Measurements from ENCODE around the gene FHIP1B.

FHIP1B gene

DNA sequence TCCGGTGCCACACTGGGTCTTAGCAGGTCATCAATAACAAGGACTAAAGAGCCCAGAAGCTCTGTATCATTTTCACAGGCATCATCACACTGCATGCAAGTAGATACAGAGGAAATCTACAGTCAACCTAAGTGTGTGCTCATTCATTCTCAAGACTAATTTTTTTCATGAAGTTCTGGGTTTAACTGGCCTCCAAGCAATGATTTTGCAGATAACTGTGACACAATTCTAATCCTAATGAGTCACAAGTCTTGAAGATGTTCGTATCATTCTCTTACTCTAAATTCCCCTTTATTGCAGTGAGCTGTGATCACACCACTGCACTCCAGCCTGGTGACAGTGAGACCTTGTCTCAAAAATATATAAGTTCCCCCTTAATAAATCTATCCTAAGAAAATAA, 33.0 kb downstream of the FHIP1B start:
- DNase-seq (ENCODE audit: low read depth in 2 of 2), result no peak

DNA sequence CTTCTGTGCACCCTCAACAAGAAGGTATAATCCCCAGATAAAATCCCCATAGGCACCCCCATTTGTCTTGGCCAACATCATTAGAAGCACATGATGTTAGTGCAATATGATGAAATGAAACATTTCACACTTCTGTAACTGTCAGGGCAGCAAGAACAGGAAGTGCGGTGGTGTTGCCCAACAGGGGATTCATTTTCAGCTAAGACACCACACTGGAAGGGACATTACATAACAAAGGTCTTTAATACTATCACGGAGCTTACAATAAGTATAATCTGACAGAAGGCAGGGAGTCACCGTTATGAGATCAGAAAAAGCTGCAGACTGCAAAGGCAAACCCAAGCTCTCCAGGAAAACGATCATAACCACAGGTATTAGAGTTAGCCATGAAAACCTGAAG, 33.5 kb downstream of the FHIP1B start:
- no peak for DNase-seq (ENCODE audit: low read depth in 2 of 2)

DNA sequence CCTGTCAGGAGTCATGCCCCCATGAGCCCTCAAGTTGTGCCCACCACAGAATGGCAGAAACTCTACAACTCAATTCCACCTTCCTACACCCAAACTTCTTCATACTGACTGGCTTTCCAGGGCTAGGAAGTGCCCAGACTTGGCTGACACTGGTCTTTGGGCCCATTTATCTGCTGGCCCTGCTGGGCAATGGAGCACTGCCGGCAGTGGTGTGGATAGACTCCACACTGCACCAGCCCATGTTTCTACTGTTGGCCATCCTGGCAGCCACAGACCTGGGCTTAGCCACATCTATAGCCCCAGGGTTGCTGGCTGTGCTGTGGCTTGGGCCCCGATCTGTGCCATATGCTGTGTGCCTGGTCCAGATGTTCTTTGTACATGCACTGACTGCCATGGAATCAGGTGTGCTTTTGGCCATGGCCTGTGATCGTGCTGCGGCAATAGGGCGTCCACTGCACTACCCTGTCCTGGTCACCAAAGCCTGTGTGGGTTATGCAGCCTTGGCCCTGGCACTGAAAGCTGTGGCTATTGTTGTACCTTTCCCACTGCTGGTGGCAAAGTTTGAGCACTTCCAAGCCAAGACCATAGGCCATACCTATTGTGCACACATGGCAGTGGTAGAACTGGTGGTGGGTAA, 35.1 kb downstream of the FHIP1B start, which contains the start of gene OR52W1:
TSS of gene OR52W1 (plus strand) at position 51 of the 637 bp plus-strand sequence. CDS start at position 51, 0 bp downstream.
- no peak for DNase-seq (ENCODE audit: low read depth in 2 of 2)

DNA sequence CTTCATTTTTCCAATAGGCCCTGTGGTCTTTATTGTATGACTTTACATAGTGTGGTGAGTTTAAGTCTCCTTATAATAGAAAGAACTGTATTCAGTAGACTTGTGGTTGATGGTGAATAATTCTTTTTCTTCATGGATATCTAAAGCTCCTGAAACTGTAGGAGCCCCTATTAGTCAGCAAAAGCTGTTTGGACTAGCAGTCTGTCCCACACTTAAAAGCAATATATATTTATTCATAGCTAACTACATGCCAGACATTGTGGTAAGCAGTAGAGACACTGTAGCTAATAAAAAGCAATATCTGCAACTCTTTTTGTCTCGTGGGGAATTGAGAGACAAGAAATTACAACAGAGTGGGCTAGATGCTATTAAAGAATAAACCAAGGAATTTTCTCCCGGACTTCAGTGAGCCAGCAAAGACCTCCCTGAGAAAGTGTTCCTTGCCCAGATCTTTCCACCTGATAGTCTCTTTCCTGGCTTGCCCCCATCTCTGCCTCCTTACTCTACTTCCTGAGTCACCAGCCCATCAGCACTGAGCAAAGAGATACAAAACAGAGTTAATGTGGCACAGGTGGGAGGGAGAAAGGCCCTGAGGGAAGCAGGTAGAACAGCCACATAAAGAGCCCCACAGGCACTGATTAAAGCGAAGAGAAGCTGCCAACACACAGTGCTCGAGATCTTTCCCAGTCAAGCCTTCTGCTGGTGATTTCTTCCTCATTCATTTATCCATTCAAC, 36.8 kb downstream of the FHIP1B start:
- DNase-seq (ENCODE audit: low read depth in 2 of 2), result no peak

DNA sequence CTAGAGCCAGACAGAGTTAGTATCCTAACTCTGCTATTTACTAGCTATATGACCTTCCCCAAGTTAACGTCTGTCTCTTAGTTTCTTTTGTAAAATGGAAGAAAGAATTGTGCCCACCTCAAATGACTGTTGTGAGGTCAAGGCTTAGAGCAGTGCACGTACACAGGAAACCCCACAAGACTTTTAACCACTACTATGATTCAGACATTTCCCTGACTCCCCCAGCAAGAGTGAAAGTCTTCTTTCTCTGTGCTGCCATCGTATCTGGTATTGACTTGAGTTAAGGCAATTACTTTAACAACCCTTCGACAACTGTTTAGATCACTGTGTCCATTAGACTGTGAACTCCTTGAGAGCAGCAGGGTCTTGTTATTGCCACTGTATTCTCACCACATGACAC, 38.0 kb downstream of the FHIP1B start:
- no peak for DNase-seq (ENCODE audit: low read depth in 2 of 2)

DNA sequence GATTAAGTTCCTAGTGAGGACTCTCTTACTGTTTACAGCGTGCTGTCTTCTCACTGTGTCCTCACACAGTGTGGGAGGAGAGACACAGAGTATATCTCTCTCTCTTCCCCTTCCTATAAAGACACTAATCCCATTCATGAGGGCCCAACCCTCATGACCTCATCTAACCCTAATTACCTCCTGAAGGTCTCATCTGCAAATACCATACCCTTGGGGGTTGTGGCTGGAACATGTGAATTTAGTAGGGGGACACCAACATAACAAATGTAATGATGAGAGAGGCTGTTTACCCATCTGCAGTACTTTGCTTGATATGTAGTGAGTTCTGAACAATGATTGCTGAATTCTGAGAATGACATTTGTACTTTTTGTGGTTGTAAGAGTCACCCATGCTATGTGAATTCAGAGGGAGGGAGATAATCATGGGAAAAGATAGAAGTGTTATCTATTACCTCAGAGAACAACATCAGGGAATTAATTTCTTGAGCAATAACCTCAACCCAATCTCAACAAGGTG, 40.3 kb downstream of the FHIP1B start:
- DNase-seq (ENCODE audit: low read depth in 2 of 2), result no peak

DNA sequence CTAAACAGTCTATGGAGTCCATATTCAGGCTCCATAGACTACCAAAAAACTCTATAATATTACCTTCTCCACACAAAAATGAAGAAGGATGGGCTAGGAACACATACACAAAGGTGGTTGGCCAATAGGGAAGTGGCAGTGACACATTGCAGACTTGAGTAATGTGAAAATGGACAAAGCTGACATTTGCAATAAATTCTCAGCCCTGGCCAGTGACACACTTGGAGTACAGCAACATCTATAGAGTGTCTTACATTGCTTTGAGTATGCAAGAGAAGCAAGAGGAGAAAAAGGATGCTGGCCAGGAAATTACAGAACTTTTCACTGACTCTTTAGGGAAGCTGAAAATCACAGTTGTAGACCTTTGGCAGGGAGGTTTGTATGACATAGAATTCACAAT, 42.7 kb downstream of the FHIP1B start:
- no peak for DNase-seq (ENCODE audit: low read depth in 2 of 2)

DNA sequence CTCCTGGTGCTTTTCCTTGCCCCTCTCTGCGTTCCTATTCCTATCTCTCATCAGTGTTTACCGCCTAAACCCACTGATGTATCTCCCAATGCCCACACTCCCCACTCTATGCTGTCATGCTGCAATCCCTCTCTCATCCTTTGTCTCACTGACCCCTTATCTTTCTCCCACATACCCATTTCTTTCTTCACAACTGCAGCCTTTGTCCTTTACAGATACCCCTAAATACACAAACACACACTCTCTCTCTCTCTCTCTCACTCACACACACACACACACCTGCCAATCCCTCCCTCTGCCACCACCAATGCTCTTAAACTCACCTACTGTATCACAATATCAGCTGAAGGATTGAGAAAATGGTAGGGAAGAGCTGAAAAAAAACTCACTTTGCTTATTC, 59.0 kb downstream of the FHIP1B start:
- DNase-seq (ENCODE audit: low read depth in 2 of 2), result no peak

DNA sequence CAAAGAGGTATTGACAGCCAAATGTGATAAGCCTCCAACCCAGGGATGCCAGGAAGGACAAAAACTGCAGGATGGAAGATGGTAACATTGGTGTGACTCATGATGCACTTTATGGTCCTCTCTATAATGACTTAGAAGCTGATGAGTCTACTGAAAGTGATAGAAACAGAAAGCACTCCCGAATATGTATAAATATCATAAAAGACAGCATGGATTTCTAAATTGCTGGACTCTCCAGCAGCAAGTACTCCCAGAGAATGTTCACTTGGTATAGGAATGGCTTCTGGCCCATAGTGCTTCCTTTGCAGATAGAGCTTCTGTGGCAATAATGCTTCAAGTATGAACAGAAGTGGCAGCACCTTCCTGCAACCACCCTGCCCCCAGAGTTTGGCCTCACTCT, 64.2 kb downstream of the FHIP1B start, which contains the start of gene OR52B2:
TSS of gene OR52B2 (minus strand) at position 101 of the 400 bp plus-strand sequence. CDS start at position 101, 0 bp downstream.
- DNase-seq (ENCODE audit: low read depth in 2 of 2), result no peak

Data from stimulated activated CD8-positive, alpha-beta memory T cell treated with anti-CD3 and anti-CD28 coated beads, Interleukin-2, amount 100 ng/mL, for 1 hour (primary cell).